H7 (cell line): ENCODE results near the gene HYCC1. TPM values are rescaled to one million over a fixed set of nuclear protein-coding genes. Genes with fewer than 3 reads are reported as not detected.
A peak's percentile ranks its signal among the peaks of the same experiment; 100 is the strongest.

Experiments
- DNase-seq: peaks from one replicate; pipeline ENCODE4 v3.0.0; 2012
- H3K27me3 ChIP-seq: 2 replicates; pipeline ENCODE4 v1.6.0; 2011; ENCODE audit warnings: mild to moderate bottlenecking, low read length; ENCODE audit not compliant: control insufficient read depth, insufficient read depth
- H3K36me3 ChIP-seq: replicated peaks from 2 replicates; pipeline ENCODE4 v1.5.1; 2011; ENCODE audit warnings: low read length; ENCODE audit not compliant: control insufficient read depth, insufficient read depth
- H3K4me3 ChIP-seq: 2 replicates; pipeline ENCODE4 v1.5.1; 2011; ENCODE audit warnings: low read depth, mild to moderate bottlenecking, control low read depth, low read length, moderate library complexity; ENCODE audit not compliant: insufficient read depth
- total RNA-seq: library from RNA; depleted of rRNA; stranded (reverse); fragments of >200 nt; shearing (Covaris generic); gene quantifications from 2 replicates; pipeline ENCODE4 v1.2.3, GENCODE V29; 2014

HYCC1 gene
- total RNA-seq, 1 experiment from 2014 or later, result 62.9 TPM

DNA sequence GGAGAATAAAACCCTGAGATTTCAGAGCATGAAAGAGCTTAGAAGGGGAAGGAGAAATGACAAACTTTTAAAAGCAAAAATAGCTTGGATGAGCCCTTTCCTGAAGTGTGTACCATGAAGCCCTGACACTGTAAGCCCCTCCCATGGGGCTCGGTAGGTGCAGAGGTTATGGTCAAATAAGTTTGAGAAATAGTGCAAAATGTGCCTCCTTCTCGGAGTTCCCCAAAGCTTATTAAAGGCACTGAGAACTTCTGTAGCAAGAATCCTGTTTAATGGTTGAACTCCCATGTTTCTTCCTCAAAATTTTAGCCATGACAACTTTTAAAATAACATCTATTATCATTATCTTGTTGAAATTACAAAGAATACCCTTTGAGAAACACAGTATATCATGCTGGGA is 10.5 kb upstream of the HYCC1 start:
- DNase-seq, result no peak
- no peaks in the 10 kb centered on the region for H3K36me3 ChIP-seq
- no peak overlapping the region for H3K4me3 ChIP-seq
- H3K27me3 ChIP-seq, result no peaks in the 10 kb centered on the region

DNA sequence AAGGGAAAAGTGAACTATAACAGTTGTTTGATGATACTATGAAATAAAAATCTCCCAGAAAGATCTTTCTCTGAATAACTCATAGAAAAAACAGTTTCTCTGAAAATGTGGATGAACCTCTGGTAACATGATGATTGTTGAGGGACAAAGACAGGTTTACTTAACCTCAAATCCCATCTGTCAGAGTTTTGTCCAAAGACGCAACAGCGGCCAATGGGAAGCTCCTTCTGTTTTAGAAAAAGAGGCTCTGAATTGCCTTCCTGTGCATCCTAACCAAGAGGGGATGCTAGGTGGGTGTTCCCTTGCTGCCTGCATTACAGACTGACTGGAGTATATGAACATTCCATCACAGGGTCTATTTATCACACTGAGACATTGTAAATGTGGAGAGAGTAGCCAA is 8.9 kb upstream of the HYCC1 start:
- Histone ChIP-seq H3K36me3 (no peaks in the 10 kb centered on the region), H3K27me3 (no peaks in the 10 kb centered on the region)
- DNase-seq, result no peak

DNA sequence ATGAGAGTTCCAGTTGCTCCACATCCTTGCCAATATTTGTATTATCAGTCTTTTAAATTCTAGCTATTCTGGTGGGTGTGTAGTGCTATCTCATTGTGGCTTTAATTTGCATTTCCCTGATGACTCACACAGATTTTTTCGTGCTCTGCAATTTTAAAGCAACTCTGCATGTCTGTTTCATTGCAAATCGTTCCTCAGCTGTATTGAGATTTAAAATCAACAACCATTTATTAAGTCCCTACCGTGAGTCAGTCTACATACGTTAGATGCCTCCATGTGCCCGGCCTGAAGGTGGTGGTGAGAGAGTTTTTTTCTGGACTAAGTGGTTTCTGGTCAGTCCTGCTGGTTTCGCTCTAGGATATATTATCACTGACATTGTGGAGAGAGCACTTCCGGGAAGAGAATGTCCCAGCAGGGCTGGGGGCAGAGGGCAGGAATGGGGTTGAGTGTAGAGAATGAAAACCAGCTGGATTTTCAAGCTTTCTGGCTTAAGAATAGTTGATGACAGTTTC is 8.4 kb upstream of the HYCC1 start:
- Histone ChIP-seq H3K36me3 (no peaks in the 10 kb centered on the region), H3K4me3 (no peak overlapping the region), H3K27me3 (no peaks in the 10 kb centered on the region)
- no peak for DNase-seq

More for the DNA sequence above, 8.9 kb upstream of the HYCC1 start:
- no peak overlapping the region for H3K4me3 ChIP-seq

DNA sequence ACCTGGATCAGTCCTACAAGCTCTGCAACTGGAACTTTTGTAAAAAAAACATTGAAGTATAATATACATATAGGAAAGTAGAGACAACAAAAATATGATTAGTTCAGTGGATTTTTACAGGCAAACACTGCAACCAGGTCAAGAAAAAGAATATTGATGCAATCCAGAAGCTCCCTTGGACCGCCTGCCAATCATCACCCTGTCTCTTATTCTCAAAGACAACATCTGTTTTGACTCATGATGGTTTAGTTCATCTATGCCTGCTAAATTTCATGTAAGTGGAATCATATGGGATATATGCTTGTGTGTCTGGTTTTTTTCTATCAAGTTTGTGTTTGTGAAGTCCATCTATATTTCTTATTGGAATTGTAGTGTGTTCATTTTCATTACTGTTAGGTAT is 7.7 kb upstream of the HYCC1 start:
- Histone ChIP-seq H3K4me3 (no peak overlapping the region), H3K27me3 (no peaks in the 10 kb centered on the region), H3K36me3 (no peaks in the 10 kb centered on the region)
- DNase-seq, result no peak

DNA sequence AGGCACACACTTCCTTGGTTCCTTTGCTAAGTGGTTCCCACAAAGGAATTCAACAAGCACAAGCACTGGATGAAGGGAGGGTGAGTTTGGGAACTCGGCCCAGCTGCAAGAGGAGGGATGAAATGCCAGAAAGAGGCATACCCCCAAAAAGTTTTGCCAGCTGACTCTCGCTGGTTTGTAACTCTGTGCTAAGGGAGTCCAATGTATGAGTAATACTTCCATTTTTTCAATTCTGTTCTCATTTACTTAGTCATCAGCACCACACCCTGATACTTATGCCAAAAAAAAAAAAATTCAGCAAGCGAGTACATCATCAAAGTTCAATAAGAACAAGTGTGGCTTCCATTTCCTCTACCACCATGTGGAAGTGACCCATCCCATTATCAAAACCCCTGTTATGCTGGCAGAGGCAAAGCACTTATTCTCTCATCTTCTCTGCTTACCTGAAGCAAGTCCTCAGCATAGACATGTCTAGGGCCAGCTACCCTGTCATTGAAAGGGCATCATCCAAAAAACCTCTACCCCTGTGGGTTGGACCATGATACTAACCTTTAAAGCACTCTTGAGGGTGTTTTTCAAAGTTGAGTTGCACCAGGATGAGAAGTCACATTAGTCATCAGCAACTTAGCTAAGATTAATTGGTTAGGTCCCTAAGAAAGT is 6.9 kb upstream of the HYCC1 start:
- Histone ChIP-seq H3K27me3 (no peaks in the 10 kb centered on the region), H3K36me3 (no peaks in the 10 kb centered on the region), H3K4me3 (no peak overlapping the region)
- DNase-seq, result no peak

DNA sequence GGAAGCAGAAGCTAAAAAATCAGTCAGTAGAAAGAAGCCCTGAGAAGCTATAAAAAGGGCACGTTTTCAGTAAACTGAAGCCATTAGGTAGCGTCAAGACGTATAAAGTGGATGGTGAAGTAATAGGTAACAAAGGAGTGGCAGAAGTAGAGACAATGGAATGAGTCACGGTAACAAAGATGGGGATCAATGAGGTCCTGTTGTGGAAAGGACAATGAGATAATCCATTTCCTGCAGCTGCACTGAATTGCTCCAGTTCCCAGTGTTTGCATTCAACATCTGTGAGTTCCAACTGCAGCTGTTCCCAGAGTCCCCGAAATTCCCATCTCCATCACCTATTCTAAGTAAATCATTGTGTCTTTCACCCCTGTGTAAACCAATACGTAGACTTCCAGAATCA is 4.8 kb upstream of the HYCC1 start:
- H3K27me3 ChIP-seq, result no peaks in the 10 kb centered on the region
- no peak overlapping the region for H3K4me3 ChIP-seq
- H3K36me3 ChIP-seq, result no peaks in the 10 kb centered on the region
- peak; percentile 32 for DNase-seq

DNA sequence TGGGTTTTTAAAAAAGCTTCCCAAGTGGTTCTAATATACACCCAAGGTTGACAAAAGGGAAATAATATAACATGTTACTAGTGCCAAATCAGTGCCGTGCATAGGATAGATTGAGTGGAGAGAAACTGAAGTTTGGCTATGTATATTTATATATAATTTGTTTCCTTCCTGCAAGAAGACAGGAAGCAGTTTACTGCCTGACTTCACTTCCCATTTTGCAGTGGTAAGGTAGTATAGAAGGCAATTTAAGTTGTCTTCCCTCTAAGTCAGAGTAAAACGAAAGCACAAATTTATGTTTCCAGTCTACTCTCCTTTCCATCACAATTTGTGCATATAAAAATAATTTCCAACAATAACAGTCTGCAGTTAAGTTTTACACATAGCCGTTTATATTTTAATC is 3.4 kb upstream of the HYCC1 start:
- H3K27me3 ChIP-seq, result no peaks in the 10 kb centered on the region
- H3K36me3 ChIP-seq, result no peaks in the 10 kb centered on the region
- no peak for DNase-seq
- no peak overlapping the region for H3K4me3 ChIP-seq

DNA sequence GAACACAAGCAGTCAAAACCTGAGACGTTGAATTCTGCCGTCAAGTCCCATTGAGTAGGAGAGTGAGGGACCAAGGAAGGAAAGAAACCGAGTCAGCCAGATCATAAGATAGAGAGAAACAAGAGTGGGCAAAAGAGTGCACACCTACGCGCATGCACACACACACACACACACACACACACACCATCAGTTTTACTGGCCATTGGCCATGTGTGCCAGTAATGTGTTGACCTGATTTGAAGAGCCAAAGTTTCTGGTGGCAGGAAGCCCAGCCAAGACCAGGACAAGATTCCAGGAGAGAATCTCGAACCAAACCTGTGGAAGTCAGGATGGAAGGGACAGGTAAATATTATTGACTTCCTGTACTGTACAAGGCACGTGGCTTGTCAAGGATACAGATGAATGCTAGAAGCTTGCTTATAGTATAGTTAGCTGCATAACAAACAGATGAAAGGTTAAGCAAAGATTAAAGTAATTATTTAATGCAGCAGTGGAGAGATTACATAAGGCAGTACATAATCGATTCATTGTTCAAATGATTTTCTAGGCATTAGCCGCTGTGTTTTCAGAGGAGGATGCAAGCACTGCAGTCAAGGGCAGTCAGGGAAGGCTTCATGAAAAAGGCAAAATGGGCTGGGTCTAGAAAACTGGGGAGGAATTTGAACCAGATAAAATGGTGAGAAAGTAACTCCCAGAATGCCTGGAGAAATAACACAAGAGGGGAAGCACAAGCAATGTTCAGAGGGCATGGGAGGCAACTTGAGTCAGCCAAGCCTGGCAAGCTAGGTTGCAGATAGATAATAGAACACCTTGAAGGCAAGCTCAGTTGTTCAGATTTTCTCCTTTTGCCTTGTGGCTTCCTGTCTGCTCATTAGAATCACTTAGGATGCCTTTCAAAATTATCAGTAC is 2.7 kb upstream of the HYCC1 start:
- DNase-seq, result no peak
- Histone ChIP-seq H3K4me3 (no peak overlapping the region), H3K27me3 (no peaks in the 10 kb centered on the region), H3K36me3 (no peaks in the 10 kb centered on the region)

DNA sequence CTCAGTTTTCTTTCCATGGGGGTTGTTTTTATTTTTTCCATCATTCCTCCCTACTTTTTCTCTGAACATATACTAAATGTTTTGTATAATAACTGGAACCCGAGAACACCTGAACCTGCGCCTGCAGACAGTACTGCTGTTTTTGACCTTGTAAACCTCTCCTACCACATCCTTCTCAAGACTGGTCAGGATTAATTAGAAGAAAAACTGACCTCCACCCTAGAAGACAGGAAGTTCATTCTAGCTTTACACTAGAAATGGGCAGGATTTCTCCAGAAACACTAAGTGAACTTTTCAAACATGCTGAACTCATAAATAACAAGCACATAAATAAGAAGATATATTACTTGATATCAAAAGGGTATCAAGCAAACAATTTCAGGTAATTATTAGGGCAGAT is 751 bp upstream of the HYCC1 start:
- Histone ChIP-seq H3K27me3 (no peaks in the 10 kb centered on the region), H3K4me3 (no peak overlapping the region), H3K36me3 (no peaks in the 10 kb centered on the region)
- no peak for DNase-seq

DNA sequence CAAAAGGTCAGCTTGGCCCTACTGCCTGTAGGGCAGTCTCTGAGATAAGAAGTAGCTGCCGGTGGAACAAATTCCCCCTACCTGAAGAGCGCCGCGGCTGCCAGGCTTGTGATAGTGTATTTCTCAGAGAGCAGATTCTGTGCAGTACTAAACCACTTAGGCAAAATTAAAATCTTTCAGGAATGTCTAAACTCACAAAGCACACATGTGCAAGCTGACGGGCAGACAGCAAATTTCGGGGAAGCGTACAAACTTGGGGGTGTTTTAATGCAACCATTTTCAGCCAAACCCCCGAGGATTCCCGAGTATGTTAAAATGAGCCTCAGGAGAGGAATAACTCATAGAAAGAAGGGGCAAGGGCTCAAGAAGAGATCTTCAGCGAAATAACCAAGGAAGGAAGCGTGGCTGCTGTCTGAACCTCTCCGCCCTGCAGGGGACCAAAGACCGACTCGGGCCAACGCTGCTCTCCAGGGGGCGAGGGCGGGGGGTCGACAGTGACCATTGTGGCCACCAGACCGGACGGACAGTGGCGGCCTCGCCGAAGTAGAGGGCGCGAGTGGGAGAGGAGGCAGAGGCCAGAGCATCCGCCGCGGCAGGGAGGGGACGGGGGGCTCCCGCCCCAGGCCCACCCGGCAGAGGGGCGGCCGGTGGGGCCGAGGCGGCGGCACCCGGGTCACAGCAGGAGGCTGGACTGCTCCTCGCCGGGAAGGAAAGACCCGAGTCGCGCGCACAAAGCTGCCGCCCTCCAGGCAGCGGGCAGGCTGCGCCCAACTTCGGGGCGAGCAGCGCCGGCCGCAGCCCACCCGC is 819 bp downstream of the HYCC1 start:
- no peaks in the 10 kb centered on the region for H3K36me3 ChIP-seq
- H3K4me3 ChIP-seq, result peak overlapping the region; percentile 88
- H3K27me3 ChIP-seq, result no peaks in the 10 kb centered on the region
- DNase-seq, result peak; percentile 60

DNA sequence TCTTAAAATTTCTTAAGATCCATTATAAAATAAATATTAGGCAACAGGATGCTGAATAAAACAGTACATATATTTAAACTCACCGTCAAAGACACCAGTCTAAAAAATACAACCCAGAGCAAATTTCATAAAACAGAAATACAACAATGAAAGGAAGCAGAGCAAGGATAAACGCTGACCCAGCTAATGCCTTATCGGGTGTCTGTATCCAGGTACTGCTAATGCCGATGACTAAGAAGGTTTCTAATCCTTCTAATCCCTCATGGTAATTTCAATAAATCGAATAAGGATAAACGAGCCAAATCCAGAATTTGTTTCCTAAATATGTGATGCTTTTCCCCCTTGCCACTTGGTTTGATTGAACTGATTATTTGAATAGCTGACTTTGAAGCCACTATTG is 1.7 kb downstream of the HYCC1 start:
- no peaks in the 10 kb centered on the region for H3K36me3 ChIP-seq
- no peaks in the 10 kb centered on the region for H3K27me3 ChIP-seq
- DNase-seq, result no peak
- peak overlapping the region; percentile 88 for H3K4me3 ChIP-seq

DNA sequence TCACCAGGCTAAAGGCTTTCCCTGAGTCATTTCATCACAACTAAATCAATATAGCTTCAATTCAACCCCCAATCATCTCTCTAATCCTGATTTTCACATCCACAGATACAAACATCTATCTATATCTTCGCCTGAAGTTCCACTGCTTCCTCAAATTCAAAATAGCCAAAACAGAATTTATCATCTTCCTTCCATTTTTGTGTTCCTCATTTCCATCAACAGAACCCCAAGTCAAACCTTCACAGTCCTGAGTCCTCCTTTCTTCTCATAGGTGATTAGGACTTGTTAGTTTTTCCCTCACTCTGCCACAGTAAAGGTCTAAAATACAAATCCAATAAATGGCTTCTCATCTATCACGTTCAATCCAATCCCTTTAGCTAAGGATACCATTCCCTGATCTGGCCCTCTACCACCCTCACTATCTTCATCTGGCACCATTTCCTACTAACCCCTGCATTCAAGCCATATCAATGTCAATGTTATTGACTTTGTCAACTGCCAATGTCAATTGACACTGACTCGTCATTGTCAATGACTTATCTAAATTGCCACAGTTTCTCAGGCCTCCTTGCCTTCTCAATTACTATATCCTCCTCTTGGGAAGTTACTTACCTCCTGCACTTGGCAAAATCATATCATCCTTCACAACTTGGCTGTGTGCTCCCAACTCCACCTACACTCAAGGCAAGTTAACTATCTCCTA is 2.6 kb downstream of the HYCC1 start:
- no peak overlapping the region for H3K4me3 ChIP-seq
- H3K27me3 ChIP-seq, result no peaks in the 10 kb centered on the region
- DNase-seq, result no peak
- no peaks in the 10 kb centered on the region for H3K36me3 ChIP-seq

DNA sequence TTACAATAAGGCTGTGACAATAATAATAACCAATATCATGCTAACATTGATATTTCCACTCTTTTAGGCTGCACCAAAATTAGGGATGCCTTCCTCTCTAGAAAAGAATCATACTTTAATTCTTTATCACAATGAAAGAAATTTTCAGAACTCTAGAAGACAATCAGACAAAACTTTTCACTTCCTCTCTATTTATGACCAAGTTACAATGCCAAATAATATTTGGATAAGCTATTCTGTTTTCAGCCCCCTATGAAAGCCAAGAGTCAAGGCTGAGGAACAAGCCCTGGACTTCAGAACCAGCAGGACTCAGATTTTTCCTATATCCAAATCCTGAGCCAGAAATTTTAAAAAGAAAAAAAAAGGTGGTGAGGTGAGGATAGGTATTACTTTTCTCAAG is 4.6 kb downstream of the HYCC1 start:
- Histone ChIP-seq H3K4me3 (no peak overlapping the region), H3K27me3 (no peaks in the 10 kb centered on the region), H3K36me3 (no peaks in the 10 kb centered on the region)
- no peak for DNase-seq

DNA sequence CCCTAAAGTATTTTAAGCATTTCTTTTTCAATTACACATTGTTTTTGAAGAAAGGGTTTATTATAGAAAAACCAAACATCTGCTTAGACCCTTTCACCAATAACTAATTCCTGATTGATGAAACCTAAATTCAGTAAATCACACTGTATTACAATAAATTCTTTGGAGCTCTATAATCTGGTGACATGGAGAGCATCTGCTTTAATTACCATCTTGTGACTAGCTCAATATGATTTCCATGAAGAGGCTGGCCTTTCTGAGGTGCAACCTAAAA is 9.7 kb downstream of the HYCC1 start:
- Histone ChIP-seq H3K36me3 (no peaks in the 10 kb centered on the region), H3K4me3 (no peak overlapping the region), H3K27me3 (no peaks in the 10 kb centered on the region)
- no peak for DNase-seq
